Measurements from ENCODE around the gene SNRPA1. TPM values are rescaled to one million over a fixed set of nuclear protein-coding genes. Genes with fewer than 3 reads are reported as not detected.
A peak's percentile ranks its signal among the peaks of the same experiment; 100 is the strongest.
"Not testable (repeated sequence)": the region's sequence is repeated elsewhere in the genome, so short reads cannot be mapped to it uniquely, and the experiment has no call there.

SNRPA1 gene
- polyA plus RNA-seq (ENCODE audit: insufficient read length), result 77.9 TPM
- long read RNA-seq, donor 1, transcript SNRPA1-201 (9 exons, 1,055 nt), result major isoform, 13 of 58 reads
- long read RNA-seq, donor 1, partial matches to known transcripts, result 39 of 58 reads
- long read RNA-seq, donor 1, other reads (novel, unspliced or antisense), result 0 of 58 reads
- long read RNA-seq, donor 2, transcript SNRPA1-201 (9 exons, 1,055 nt), result major isoform, 18 of 70 reads
- long read RNA-seq, donor 2, partial matches to known transcripts, result 39 of 70 reads
- long read RNA-seq, donor 2, other reads (novel, unspliced or antisense), result 0 of 70 reads
- long read RNA-seq, donor 3, transcript SNRPA1-201 (9 exons, 1,055 nt), result major isoform, 17 of 79 reads
- long read RNA-seq, donor 3, partial matches to known transcripts, result 53 of 79 reads
- long read RNA-seq, donor 3, other reads (novel, unspliced or antisense), result 0 of 79 reads
- long read RNA-seq, donor 4, result 0 reads
- long read RNA-seq, donor 5, transcript SNRPA1-201 (9 exons, 1,055 nt), result major isoform, 46 of 159 reads
- long read RNA-seq, donor 5, transcript SNRPA1-207 (8 exons, 924 nt), result minor isoform, 9 of 159 reads
- long read RNA-seq, donor 5, transcript SNRPA1-205 (7 exons, 2,108 nt), result minor isoform, 5 of 159 reads
- long read RNA-seq, donor 5, partial matches to known transcripts, result 93 of 159 reads
- long read RNA-seq, donor 5, other reads (novel, unspliced or antisense), result 0 of 159 reads
- long read RNA-seq, donor 6, transcript SNRPA1-201 (9 exons, 1,055 nt), result major isoform, 25 of 102 reads
- long read RNA-seq, donor 6, partial matches to known transcripts, result 69 of 102 reads
- long read RNA-seq, donor 6, other reads (novel, unspliced or antisense), result 0 of 102 reads
- long read RNA-seq, donor 7, transcript SNRPA1-207 (8 exons, 924 nt), result minor isoform, 8 of 89 reads
- long read RNA-seq, donor 7, transcript SNRPA1-201 (9 exons, 1,055 nt), result major isoform, 19 of 89 reads
- long read RNA-seq, donor 7, partial matches to known transcripts, result 53 of 89 reads
- long read RNA-seq, donor 7, other reads (novel, unspliced or antisense), result 0 of 89 reads
- long read RNA-seq, donor 8, transcript SNRPA1-201 (9 exons, 1,055 nt), result major isoform, 6 of 31 reads
- long read RNA-seq, donor 8, partial matches to known transcripts, result 18 of 31 reads
- long read RNA-seq, donor 8, other reads (novel, unspliced or antisense), result 0 of 31 reads

DNA sequence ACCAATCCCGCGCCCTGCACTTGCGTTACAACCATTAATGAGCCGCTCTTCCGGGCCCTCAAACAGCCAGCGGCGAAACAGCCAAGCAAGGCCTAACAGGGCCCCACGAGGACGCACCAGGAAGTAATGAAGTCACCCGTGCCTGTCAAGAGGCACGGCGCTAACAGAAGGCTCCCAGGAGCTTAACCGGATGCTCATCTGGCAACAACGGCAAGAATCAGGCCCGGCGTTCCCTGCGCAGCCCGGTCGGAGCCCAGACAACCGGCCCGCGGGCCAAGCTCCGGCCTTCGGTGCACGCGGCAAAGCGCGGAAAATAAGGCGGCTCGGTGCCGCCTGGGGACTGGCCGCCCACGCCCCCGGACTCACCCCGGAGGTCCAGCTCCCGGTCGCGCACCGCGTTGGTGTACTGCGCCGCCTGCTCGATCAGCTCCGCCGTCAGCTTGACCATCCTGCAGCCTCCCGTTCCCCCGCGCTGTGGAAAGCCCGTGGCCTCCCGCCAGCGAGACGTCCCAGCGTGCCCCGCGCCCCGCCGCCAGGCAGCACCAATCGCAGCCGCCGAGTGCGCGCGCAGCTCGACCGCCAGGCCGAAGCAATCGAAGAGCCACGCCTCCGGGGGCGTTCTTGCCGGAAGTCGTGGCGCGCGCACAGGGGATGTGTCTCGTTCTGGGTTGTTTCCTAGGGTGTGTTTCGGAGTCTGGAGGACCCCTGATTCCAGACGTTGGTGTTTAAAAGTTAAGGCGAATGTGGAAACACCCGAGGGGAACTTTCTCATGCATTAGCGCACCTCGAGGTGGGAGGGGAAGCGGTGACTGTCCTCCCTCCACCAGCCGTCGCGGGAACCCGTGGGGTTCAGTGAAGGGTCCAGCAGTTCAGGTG lies at the start of gene SNRPA1:
Gene SNRPA1 (minus strand): TSS at position 518 of the 876 bp plus-strand sequence. CDS start 70 bp downstream, at position 448.
- peak; percentile 94 for DNase-seq

DNA sequence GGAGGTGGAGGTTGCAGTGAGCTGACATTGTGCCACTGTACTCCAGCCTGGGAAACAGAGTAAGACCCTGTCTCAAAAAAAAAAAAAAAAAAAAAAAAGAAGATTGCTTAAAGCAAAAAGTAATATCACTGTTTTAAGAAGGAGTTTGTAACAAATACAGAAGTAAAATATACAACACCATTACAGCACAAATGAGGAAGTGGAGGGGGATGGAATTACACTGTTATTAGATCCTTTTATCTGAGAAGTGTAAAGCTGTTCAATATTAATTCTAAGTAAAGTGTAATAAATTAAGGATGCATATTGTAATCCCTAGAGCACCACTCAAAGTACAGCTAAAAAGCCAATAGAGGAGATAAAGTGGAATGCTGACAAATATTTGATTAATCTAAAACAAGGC lies 47.0 kb upstream of the SNRPA1 start:
- no peak for DNase-seq

DNA sequence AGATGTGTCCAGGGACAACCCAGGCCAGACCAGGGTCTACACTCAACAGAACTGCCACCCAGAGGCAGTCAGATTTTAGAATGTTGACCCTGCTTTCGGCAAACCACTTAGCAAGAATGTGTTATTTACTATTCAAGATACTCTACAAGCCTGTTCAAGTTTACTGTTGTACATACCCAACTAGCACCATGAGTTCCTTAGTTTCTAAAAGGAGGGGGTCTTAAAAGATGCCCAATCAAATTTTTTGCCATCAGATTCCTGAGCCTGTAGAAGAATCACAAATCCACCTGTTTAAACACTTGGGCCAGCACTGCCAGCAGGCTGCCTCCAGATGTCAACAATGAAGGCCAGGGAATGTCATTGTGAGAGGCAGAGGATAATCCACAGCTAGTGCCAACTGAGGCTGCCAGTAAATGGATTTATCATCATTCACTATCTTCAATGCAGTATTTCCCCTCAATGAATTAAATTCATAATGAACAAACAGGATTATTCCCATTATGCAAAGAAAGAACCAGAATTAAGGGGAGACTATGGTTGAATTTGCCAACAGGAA lies 43.5 kb upstream of the SNRPA1 start:
- no peak for DNase-seq

DNA sequence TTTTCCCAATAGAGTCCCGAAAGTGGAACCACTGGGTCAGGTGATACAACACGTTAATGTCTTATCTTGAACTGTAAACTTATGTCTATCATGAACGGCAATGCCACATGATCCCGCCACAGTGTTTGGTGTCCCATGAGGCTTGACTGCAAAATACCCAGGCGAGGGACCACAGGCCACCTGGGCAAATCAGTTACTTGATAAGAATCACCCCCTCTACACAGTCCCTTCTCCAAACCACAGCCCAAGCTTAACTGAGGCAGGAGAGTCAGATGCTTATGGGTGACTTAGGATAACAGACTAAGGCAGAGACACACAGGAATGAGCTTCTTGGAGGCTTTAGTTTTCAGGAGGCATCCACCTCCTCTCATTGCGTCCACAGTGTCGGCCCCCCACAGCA lies 42.9 kb upstream of the SNRPA1 start:
- no peak for DNase-seq

DNA sequence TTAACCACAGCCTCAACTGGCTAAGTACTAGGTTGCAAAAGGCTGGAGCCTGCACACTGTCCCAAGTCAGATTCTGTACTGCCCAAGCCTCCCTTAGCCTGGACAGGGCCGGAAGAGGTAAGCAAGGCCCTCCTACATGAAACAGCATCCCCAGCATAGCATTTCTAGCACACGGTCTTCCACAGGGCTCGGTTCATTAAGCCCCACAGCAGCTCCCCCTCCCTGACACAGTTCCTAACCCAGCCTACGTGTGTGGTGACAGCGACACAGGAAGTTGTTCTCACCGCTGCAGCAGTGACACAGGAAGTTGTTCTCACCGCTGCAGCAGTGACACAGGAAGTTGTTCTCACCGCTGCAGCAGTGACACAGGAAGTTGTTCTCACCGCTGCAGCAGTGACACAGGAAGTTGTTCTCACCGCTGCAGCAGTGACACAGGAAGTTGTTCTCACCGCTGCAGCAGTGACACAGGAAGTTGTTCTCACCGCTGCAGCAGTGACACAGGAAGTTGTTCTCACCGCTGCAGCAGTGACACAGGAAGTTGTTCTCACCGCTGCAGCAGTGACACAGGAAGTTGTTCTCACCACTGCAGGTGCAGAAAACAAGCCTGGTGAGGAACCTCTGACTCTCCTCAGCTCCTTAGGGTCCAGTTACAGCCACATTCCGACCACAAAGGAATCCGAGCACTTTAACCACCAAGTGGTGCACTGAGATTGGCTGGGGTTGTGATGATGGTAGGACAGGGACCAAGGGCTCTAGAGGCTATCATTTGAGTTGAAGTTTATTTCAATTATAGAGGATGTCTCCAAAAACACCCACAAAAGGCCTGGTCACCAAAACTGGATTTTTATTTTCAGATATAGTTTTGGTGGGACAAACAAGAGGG lies 39.1 kb upstream of the SNRPA1 start:
- not testable (repeated sequence) for DNase-seq

DNA sequence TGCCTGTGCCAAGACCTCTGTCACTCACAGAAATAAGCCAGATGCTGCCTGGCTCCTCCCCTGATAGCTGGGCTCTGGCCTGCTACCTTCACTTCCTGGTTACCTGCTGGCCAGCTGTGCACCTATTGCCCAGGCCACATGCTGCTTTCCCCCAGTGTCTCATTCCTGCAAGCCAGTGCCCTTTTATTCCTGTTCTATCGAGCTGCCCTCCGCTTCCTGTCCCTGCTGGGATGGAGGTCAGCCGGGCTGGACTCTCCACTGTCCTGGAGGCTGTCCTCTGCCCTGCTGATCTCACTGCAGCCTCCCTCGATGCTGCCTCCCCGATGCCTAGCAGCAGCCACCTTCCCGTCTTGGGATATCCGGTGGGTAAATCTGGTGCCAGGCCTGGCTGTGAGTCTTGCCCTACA lies 37.0 kb upstream of the SNRPA1 start:
- no peak for DNase-seq

DNA sequence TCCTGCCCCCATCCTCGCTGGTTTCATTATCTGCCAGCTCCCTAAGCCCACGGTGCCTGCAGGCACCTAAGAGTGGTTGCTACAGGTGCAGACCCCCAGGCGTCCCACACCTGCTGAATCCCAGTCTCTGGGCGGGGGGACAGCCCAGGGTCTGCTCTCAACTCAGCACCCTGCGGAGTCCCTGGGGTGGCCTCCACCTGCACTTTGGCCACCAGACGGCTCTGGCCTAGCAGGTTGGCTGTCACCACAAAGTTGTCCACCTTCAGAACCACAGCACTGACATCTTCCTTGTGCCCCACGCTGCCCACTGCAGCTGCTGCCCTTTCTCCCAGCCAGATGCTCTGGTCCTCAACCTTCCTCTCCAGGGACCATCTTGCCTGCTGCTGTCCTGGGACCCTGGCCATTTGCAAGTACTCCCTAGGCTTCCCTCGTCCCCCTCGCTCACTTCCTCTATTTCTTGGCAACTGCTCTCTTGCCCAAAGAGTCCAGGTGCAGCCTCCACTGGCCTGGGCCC lies 34.9 kb upstream of the SNRPA1 start:
- no peak for DNase-seq

DNA sequence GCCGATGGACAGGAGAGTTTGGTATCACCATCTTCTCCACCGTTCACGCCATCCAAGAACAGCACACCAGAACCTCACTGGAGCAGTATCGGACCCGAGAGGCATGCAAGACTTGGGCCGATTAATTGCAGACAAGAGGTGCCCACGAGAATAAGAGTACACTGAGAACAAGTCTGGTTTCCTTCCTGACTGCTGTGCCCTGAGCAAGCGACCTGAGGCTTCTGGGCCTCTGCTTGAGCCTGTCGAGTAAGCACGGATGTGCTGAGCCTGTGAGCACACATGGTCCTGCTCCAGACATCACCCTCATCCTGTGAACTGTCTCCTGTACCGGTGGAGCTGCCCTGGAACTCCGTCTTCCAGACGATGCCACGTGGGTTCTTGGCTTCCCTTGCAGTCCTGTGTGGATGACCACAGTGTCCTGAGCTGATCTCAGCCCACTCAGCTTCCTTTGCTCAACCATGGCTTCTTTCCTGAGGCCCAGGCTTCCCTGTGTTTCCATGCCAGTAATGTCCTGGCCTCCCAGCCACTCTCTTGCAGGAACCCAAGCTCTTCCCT lies 34.3 kb upstream of the SNRPA1 start:
- DNase-seq, result no peak

DNA sequence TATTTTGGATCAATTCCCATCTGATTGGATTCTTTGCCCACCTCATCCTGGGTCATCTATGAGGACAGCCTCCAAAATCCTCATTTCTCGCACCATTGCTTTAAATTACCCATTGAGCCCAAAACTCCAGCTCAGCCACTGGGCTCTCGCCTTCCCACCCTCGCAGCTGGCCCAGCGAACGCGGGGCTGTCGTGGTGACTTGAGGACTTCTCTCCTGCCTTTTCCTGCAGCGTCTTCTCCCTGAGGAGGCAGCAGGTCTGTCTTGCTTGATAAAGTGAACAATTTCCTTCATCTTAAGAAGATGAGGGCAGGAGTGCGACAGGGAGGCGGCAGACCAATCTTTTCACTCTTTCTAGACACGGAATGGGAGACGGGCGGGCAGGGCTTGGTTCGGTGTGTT lies 33.0 kb upstream of the SNRPA1 start:
- no peak for DNase-seq

DNA sequence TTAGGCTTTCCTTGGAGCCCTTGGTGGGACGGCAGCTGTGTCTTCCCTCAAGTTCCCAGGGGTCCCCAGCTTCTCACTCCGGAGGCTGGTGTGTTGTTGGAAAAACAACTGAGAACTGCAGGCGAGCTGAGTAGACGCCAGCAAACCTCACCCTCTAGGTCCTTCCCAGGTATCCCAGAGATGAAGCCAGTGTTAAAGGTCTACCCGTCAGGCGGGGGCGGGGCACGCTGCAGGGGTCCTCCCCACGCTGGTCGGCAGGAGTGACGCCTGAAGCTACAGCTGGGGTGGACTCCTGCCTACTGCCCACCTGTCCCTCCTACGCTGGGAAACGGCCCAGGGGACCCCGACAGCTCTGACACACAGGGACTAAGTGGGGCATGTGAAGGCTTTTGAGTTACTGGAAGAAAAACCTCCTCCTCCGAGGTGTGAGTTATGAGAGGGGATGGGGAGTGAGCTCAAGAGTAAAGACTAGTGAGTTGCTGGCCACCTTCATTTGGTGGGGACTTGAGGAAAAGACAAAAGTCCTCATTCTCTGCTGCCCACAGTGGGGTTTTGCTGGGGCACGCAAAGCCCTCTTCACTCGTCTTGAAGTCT lies 32.2 kb upstream of the SNRPA1 start:
- no peak for DNase-seq

DNA sequence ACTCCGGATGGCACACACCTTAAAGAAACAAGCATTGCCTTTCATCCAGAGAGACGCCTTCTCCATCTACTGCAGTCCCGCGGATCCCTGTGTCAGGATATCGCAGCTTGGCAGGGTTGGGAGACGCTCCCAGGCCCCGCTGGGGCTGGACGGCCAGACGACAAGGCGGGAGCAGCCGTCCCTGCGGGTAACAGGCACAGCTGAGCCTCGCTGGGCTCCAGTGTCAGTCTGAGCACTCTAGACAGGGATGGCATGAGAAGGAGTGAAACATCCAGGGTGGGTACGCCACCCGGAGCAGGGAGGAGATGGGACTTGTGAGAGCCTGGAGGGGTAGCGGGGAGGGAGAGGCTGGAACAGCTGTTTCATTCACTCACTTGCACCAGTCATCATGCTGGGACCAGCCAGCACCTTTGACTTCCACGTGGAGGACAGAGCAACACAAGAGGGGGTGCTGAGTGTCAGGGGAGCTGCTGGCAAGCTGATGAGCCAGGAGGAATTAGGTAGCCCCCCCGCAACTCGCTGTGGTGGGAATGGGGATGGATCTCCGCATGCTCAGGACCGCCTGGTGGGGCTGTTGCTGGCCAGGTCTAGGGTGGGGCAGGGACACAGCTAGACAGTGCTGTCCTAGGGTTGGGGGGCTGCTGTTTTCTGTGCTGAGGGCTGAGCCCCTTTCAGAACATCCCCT lies 31.6 kb upstream of the SNRPA1 start:
- DNase-seq, result no peak

DNA sequence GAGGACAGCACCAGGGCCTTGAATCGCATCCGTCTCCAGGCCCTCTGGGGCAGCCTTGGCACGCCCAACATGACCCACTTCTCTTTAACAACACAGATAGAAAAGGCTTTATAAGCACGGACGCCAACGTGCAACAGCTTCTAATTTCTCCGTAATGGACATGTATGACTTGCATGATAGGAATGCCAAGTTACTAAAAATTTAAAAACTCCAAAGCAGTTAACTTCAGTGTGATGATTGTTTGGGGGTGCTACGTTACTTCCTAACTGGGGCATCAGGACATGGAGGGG lies 30.9 kb upstream of the SNRPA1 start:
- DNase-seq, result no peak

DNA sequence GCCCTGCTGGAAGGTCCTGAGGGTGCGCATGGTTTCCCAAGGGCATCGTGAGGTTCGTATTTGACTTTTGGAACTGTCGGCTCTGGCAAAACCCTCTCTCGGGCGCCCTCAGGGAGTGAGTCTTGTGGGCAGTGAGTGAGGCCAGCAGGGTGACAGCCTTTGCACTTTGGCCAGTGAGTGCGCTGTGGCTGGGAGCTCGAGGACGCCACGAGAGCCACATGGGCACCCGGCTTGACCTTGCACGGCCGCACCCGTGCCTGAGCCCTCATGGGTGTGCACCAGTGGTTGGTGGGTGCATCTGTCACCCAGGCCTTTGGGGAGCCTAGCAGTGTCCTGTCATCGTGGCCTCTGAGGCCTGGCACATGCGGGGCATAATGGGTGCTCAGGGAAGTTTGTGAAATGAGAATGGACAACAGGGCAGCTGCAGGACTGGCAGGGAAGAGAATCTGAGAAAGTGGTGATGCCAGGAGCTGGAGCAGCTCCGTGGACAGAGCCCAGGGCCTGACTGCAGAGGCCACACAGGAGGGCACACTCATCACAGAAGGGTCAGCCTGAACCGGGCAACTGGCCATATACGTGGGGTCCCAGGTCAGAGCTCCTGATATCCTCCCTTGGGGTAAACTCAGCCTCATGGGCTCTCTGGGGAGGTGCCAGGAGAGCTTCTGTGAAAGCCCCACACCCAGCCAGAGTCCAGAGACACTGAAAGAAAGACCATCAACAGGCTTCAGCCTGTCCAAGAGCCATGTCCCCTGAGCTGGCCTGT lies 30.4 kb upstream of the SNRPA1 start:
- no peak for DNase-seq

DNA sequence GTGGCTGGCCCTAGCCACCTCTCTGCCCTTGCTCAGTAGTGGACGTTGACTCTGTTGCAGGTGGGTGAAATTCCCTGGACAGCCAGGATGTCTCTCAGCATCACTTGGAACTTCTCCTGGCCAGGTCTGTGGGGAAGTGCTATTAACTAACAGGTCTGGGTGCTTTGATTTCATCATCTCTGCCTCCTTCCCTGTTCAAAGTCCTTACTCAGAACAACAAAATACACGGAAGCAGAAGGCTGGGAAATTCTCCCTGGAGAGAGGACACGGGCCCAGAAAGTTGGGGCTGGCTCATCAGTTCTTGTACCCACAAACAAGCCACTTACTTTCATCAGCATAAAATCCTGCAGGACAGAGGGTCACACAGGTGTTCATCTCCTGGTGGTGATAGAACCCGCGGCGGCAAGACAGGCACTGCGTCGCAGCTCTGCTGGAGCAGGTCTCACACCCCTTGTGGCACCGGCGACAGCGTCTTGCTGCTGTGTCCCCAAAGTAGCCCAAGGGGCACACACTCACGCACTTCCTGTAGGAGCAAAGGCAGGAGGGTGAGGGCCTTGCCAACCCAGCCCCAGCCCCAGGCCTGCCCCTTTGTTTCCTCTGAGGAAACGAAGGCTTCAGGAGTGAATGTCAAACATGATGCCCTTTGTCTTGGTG lies 29.6 kb upstream of the SNRPA1 start:
- no peak for DNase-seq

DNA sequence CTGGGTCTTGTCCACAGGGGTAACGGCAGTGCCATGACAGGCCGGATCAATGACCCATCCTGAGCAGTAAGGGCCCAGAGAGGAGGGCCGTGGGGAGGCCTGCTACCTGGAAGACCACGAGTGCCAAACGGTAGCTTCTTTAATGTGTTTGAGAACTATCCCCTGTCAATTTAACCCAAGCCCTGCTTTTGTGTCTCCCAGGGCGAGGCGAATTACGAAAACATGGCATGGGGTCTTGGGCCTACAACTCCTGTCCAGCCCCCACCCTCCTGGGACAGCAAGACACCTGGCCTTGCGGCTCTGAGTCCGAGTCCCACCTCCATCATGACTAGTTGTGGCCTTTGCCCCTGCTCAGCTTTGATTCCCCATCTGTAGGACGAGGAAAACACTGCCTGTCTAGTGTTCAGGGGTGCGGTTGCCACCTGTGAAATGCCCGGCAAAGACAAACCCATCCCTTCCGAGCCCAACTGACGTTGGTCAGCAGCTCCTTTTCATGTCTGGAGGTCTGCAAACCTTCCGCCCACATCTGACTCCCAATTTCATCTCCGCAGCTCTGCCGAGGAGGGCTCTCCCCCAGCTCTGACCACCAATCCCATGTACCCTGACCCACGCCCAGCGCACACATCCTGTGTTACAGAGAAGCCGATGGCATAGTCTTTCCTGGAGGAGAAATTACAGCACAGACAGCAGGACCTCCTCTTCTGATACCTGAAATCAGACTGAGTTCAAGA lies 28.9 kb upstream of the SNRPA1 start:
- DNase-seq, result no peak

DNA sequence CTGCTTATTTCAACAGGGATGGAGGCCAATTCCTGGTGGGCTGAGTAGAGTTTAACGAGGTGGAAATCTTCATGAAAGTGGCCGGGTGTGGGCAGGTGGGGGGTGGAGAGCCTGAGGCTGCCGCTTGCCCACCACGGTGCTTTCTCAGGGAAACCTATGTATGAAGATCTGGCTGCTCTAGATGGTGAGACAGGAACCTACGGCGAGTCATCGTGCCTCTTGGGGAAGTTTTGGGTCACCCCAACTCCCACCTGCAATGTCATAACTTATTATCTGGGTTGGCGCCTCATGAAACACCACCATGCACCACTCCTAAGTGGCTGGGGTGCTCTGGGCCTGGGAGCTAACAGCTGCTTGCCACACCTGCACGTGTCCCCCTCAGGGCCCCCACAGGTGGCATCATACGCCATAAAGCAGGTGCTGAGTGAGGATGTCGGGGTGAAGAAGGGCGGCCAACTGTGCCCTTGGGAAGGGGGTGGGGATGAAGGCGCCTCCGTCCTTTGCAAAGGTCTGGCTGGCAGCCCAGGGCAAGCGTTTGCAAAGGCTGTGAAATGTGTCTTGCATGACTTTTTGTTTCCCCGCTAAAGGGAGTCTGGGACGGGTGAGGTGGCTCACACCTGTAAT lies 27.9 kb upstream of the SNRPA1 start:
- DNase-seq, result no peak

Measured in left kidney (tissue), 8 donors.